ENCODE measurements around the gene RAD52.
"Not testable (repeated sequence)": the region's sequence is repeated elsewhere in the genome, so short reads cannot be mapped to it uniquely, and the experiment has no call there.

Gene RAD52

GRCh38 chr12:966724-967123 lies 17.2 kb upstream of the RAD52 start:
- DNase-seq, result no peak

DNA sequence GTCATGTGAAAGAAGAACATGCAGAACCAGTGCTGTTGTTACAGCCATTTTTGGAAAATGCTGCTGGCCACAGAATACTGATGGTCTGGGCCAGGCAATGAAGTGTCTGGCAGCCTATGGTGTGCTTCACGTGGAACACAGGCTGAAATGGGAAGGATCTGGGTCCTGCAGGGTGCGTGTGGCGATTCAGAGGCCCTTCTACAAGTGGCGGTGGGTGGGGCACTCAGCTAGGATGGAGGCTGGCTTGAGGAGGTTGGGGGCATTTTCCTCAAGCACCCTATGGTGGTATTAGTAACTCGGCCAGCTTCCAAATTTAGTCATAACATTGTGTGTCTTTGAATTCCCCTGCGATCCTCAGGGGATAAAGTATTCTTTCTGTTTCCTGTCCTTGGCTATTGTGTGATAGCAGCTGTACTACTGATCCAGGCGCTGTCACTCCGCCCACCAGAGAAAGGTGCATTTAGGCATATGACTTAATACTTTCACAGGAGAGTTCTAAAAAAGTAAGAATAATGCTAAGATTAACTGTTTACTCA lies 9.2 kb upstream of the RAD52 start:
- no peak for DNase-seq

- no peak for DNase-seq
Observed at GRCh38 chr12:955939-956338, 6.4 kb upstream of the RAD52 start.

- no peak for DNase-seq
Observed at GRCh38 chr12:954741-955140, 5.2 kb upstream of the RAD52 start.

- DNase-seq, result peak in 1 of 2 experiments; percentile 47
Observed at GRCh38 chr12:953776-954175, 4.3 kb upstream of the RAD52 start.

DNA sequence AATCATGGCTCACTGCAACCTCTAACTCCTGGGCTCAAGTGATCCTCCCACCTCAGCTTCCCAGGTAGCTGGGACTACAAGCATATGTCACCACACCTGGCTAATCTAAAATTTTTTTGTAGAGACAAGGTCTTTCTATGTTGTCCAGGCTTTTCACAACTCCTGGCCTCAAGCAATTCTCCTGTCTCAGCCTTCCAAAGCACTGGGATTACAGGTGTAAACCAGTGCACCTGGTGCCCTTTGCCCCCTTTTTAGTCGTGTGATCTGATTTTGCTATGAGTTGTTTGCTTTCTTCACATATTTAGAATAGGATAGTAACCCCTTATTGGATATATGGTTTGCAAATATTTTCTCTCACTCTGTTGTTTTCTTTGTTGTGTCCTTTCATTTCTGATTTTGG lies 1.7 kb upstream of the RAD52 start:
- DNase-seq, result no peak

GRCh38 chr12:948238-948637 lies 1.3 kb downstream of the RAD52 start:
- no peak for DNase-seq

GRCh38 chr12:946631-947030 lies 2.9 kb downstream of the RAD52 start:
- DNase-seq, result no peak

- DNase-seq, result no peak
Observed at GRCh38 chr12:946212-946611, 3.3 kb downstream of the RAD52 start.

- peak; percentile 57 to 59 for DNase-seq
Observed at GRCh38 chr12:944211-944610, 5.3 kb downstream of the RAD52 start.

GRCh38 chr12:943051-943450 lies 6.4 kb downstream of the RAD52 start:
- DNase-seq, result no peak

- no peak for DNase-seq
Observed at GRCh38 chr12:938810-939209, 10.7 kb downstream of the RAD52 start.

GRCh38 chr12:936377-937345 lies 12.8 kb downstream of the RAD52 start:
- DNase-seq, result no peak

DNA sequence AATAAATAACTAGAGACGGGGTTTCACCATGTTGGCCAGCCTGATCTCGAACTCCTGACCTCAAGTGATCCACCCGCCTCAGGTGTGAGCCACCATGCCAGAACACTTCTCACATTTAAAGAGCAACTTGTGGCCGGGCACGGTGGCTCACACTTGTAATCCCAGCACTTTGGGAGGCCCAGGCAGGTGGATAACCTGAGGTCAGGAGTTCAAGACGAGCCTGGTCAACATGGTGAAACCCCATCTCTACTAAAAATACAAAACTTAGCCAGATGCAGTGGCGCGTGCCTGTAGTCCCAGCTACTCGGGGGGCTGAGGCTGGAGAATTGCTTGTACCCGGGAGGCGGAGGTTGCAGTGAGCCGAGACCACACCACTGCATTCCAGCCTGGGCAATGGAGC lies 13.6 kb downstream of the RAD52 start:
- not testable (repeated sequence) for DNase-seq

DNA sequence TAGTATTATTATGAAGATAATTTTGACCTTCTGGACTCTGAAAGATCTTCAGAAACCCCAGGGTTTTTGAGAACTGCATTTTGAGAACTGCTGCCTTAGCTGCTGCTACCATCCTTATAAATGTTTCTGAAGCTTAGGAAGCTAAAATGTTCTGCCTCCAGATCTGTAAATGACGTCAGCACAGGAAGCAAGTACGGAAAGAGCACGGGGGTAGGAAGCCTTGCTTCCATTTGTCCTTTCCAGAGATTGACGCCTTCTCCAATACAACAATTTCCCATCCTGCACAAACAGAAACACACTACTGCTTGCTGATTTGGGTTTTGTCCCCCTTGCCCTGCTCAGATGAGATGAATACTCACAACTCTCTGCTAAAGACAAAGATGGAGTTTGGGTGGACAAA lies 17.9 kb downstream of the RAD52 start:
- DNase-seq, result no peak

GRCh38 chr12:931060-931459 lies 18.4 kb downstream of the RAD52 start:
- no peak for DNase-seq

DNA sequence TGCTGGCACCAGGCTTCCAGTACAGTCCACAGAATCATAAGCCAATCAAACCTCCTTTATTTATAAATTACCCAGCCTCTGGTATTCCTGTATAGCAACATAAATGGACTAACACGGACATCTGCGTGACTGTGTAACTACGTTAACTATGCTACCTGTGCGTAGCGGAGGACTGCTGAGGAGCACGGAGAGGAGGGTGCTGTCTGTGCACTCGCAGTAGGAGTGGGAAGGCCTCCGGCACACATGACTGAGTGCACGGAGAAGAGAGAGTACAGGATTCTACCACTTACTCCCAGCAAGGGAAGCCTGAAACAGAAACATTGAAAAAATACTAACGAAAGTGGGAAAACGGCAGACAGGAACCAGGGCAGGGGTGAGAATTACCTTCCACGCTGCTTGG lies 22.9 kb downstream of the RAD52 start:
- DNase-seq, result no peak

DNA sequence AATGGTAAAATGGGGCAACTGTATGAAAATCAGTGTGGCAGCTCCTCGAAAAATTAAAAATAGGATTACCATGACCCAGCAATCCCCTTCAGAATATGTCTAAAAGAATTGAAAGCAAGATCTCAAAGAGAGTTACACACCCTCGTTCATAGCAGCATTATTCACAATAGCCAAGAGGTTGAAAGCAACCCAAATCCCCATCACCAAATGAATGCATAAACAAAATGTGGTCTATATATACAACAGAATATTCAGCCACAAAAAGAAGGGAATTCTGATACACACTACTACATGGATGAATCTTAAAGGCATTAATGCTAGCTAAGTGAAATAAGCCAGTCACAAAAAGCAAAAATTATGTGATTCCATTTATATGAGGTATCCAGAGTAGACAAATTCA lies 27.2 kb downstream of the RAD52 start:
- no peak for DNase-seq

GRCh38 chr12:920676-921075 lies 28.8 kb downstream of the RAD52 start:
- no peak for DNase-seq

GRCh38 chr12:916712-917445 lies 32.6 kb downstream of the RAD52 start:
- DNase-seq, result no peak

DNA sequence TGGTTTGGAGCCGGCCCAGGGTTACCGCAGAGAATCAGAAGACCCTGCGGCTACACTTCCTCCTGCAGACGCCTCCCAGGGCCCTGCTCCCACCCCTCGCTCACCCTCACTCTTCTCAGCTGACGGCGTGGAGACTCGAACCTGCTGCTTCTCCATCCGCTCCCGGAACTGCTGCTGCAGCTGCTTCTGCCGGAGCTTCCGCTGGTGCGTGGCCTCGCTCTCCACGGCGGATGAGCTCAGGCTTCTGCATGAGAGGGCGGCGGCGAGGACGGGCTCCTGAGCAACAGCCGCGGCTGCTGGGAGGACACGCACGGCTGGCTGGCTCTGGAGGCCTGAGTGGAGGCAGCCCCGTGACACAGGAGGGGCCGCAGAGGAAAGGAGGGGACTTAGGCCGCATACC lies 33.3 kb downstream of the RAD52 start:
- no peak for DNase-seq

- DNase-seq, result no peak
Observed at GRCh38 chr12:915090-915489, 34.4 kb downstream of the RAD52 start.

DNA sequence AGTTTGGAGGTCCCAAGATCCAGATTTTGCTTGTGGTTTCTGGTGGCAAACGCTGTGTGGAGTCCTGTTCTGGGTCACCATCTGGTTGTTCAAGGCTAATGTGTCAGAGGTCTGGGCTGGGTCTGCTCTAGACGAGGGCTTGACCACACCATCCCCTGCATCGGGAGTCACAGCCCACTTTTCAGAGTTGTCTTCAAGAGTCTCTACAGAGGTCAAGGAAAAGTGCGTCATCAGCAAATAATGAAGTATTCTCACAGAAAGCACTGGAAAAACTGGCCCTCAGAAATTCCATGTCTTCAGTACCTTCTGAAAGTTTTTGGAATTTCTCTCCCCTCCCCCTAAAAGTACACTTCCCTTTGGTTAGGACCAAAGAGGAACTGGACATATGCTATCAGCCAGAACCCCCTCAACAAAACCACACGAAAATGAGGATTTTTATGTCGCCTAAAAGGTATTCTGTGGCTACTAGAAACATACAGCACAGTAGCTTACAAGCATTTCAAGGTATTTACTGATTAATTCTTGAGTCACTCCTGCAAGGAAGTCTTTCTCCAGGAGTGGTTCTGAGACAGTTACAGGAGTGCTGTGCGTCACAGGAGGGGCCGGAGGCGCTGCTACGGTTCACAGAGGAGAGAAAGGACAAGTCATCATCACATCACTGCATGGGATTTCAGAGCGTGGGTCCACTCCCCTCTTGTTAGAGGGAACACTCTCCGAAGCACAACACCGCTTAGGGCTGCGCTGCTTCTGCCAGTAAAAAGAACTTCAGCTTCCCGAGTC lies 35.4 kb downstream of the RAD52 start:
- DNase-seq, result no peak

All from NCI-H524 (cell line).